Activated T-cell treated with anti-CD3 and anti-CD28 coated beads, Interleukin-2, amount 50 U/mL, for 24 hours (primary cell): ENCODE results near the gene ATP2B2.
A peak's percentile ranks its signal among the peaks of the same experiment; 100 is the strongest.

Experiments used
- DNase-seq: peaks from one replicate; pipeline ENCODE4 v3.0.0-alpha.2; 2020
- H3K27ac Mint-ChIP-seq: 2 replicates; pipeline ENCODE4 v1.8.0; 2020; ENCODE audit warnings: mild to moderate bottlenecking, mixed read lengths
- H3K27me3 Mint-ChIP-seq: 2 replicates; pipeline ENCODE4 v1.8.0; 2020; ENCODE audit warnings: mixed read lengths
- H3K36me3 Mint-ChIP-seq: 2 replicates; pipeline ENCODE4 v1.8.0; 2020; ENCODE audit warnings: low read depth, mixed read lengths
- H3K4me1 Mint-ChIP-seq: 2 replicates; pipeline ENCODE4 v1.8.0; 2020; ENCODE audit warnings: low read depth, mixed read lengths
- H3K4me3 Mint-ChIP-seq: 2 replicates; pipeline ENCODE4 v1.8.0; 2020; ENCODE audit warnings: mild to moderate bottlenecking, moderate library complexity, mixed read lengths
- H3K9me3 Mint-ChIP-seq: 2 replicates; pipeline ENCODE4 v1.8.0; 2020; ENCODE audit warnings: mixed read lengths

The ATP2B2 gene

GRCh38 chr3:10338164-10338470 is 167.3 kb downstream of the ATP2B2 start:
- no peaks in the 10 kb centered on the region for H3K27me3 Mint-ChIP-seq
- DNase-seq: no peak
- no peaks in the 10 kb centered on the region for H3K9me3 Mint-ChIP-seq
- no peaks in the 10 kb centered on the region for H3K4me1 Mint-ChIP-seq
- H3K36me3 Mint-ChIP-seq: no peaks in the 10 kb centered on the region
- H3K27ac Mint-ChIP-seq: no peak overlapping the region
- no peak overlapping the region for H3K4me3 Mint-ChIP-seq

GRCh38 chr3:10337323-10338163 is 167.8 kb downstream of the ATP2B2 start:
- Mint-ChIP-seq H3K4me3 (no peak overlapping the region), H3K27me3 (no peaks in the 10 kb centered on the region), H3K4me1 (no peaks in the 10 kb centered on the region), H3K36me3 (no peaks in the 10 kb centered on the region), H3K27ac (peak overlapping the region; percentile 26), H3K9me3 (no peaks in the 10 kb centered on the region)
- no peak for DNase-seq

GRCh38 chr3:10336761-10337160 is 168.6 kb downstream of the ATP2B2 start:
- H3K4me1 Mint-ChIP-seq: no peaks in the 10 kb centered on the region
- H3K4me3 Mint-ChIP-seq: no peak overlapping the region
- H3K36me3 Mint-ChIP-seq: no peaks in the 10 kb centered on the region
- no peaks in the 10 kb centered on the region for H3K9me3 Mint-ChIP-seq
- H3K27ac Mint-ChIP-seq: no peak overlapping the region
- DNase-seq: no peak
- H3K27me3 Mint-ChIP-seq: no peaks in the 10 kb centered on the region

- Mint-ChIP-seq H3K36me3 (no peaks in the 10 kb centered on the region), H3K27me3 (no peaks in the 10 kb centered on the region), H3K4me1 (no peaks in the 10 kb centered on the region), H3K9me3 (no peaks in the 10 kb centered on the region), H3K4me3 (no peak overlapping the region), H3K27ac (no peak overlapping the region)
- no peak for DNase-seq
Observed at GRCh38 chr3:10335871-10336622, 169.3 kb downstream of the ATP2B2 start.

- DNase-seq: no peak
- Mint-ChIP-seq H3K4me1 (no peaks in the 10 kb centered on the region), H3K9me3 (no peaks in the 10 kb centered on the region), H3K4me3 (no peak overlapping the region), H3K27me3 (peaks cover 4% of the 10 kb centered on the region), H3K36me3 (no peaks in the 10 kb centered on the region), H3K27ac (no peak overlapping the region)
Observed at GRCh38 chr3:10335190-10335738, 170.1 kb downstream of the ATP2B2 start.

- Mint-ChIP-seq H3K9me3 (no peaks in the 10 kb centered on the region), H3K27me3 (peaks cover 11% of the 10 kb centered on the region), H3K36me3 (no peaks in the 10 kb centered on the region), H3K27ac (no peak overlapping the region), H3K4me1 (no peaks in the 10 kb centered on the region), H3K4me3 (no peak overlapping the region)
- no peak for DNase-seq
Observed at GRCh38 chr3:10334459-10334858, 170.9 kb downstream of the ATP2B2 start.

GRCh38 chr3:10334042-10334441 is 171.3 kb downstream of the ATP2B2 start:
- no peaks in the 10 kb centered on the region for H3K4me1 Mint-ChIP-seq
- no peak overlapping the region for H3K4me3 Mint-ChIP-seq
- H3K9me3 Mint-ChIP-seq: no peaks in the 10 kb centered on the region
- DNase-seq: no peak
- H3K27ac Mint-ChIP-seq: no peak overlapping the region
- H3K27me3 Mint-ChIP-seq: peaks cover 15% of the 10 kb centered on the region
- no peaks in the 10 kb centered on the region for H3K36me3 Mint-ChIP-seq

GRCh38 chr3:10333349-10333650 is 172.1 kb downstream of the ATP2B2 start:
- H3K9me3 Mint-ChIP-seq: no peaks in the 10 kb centered on the region
- no peaks in the 10 kb centered on the region for H3K36me3 Mint-ChIP-seq
- no peaks in the 10 kb centered on the region for H3K4me1 Mint-ChIP-seq
- no peak overlapping the region for H3K4me3 Mint-ChIP-seq
- peaks cover 23% of the 10 kb centered on the region for H3K27me3 Mint-ChIP-seq
- DNase-seq: no peak
- no peak overlapping the region for H3K27ac Mint-ChIP-seq

- peaks cover 24% of the 10 kb centered on the region for H3K27me3 Mint-ChIP-seq
- H3K4me1 Mint-ChIP-seq: no peaks in the 10 kb centered on the region
- no peak overlapping the region for H3K27ac Mint-ChIP-seq
- no peaks in the 10 kb centered on the region for H3K36me3 Mint-ChIP-seq
- DNase-seq: no peak
- H3K4me3 Mint-ChIP-seq: no peak overlapping the region
- H3K9me3 Mint-ChIP-seq: no peaks in the 10 kb centered on the region
Observed at GRCh38 chr3:10332481-10333348, 172.7 kb downstream of the ATP2B2 start.

- Mint-ChIP-seq H3K9me3 (no peaks in the 10 kb centered on the region), H3K4me1 (no peaks in the 10 kb centered on the region), H3K36me3 (no peaks in the 10 kb centered on the region), H3K27me3 (peaks cover 24% of the 10 kb centered on the region), H3K4me3 (no peak overlapping the region), H3K27ac (no peak overlapping the region)
- no peak for DNase-seq
Observed at GRCh38 chr3:10331320-10331719, 174.1 kb downstream of the ATP2B2 start.

- Mint-ChIP-seq H3K27me3 (peaks cover 24% of the 10 kb centered on the region), H3K4me1 (no peaks in the 10 kb centered on the region), H3K27ac (no peak overlapping the region), H3K4me3 (no peak overlapping the region), H3K9me3 (no peaks in the 10 kb centered on the region), H3K36me3 (no peaks in the 10 kb centered on the region)
- no peak for DNase-seq
Observed at GRCh38 chr3:10330319-10330718, 175.1 kb downstream of the ATP2B2 start.

- H3K4me3 Mint-ChIP-seq: no peak overlapping the region
- H3K36me3 Mint-ChIP-seq: no peaks in the 10 kb centered on the region
Observed at GRCh38 chr3:10329495-10330015, 175.8 kb downstream of the ATP2B2 start.

GRCh38 chr3:10328460-10329071 is 176.8 kb downstream of the ATP2B2 start:
- Mint-ChIP-seq H3K27ac (no peak overlapping the region), H3K4me1 (no peaks in the 10 kb centered on the region), H3K27me3 (peaks cover 24% of the 10 kb centered on the region)

More at GRCh38 chr3:10329495-10330015, 175.8 kb downstream of the ATP2B2 start:
- DNase-seq: no peak
- Mint-ChIP-seq H3K27ac (no peak overlapping the region), H3K4me1 (no peaks in the 10 kb centered on the region), H3K27me3 (peaks cover 24% of the 10 kb centered on the region), H3K9me3 (no peaks in the 10 kb centered on the region)

GRCh38 chr3:10327592-10327991 is 177.8 kb downstream of the ATP2B2 start:
- no peaks in the 10 kb centered on the region for H3K9me3 Mint-ChIP-seq
- DNase-seq: no peak
- H3K27me3 Mint-ChIP-seq: peaks cover 24% of the 10 kb centered on the region

More at GRCh38 chr3:10328460-10329071, 176.8 kb downstream of the ATP2B2 start:
- H3K4me3 Mint-ChIP-seq: no peak overlapping the region
- no peak for DNase-seq
- no peaks in the 10 kb centered on the region for H3K9me3 Mint-ChIP-seq
- no peaks in the 10 kb centered on the region for H3K36me3 Mint-ChIP-seq

More at GRCh38 chr3:10327592-10327991, 177.8 kb downstream of the ATP2B2 start:
- Mint-ChIP-seq H3K36me3 (no peaks in the 10 kb centered on the region), H3K4me1 (no peaks in the 10 kb centered on the region), H3K4me3 (no peak overlapping the region), H3K27ac (no peak overlapping the region)
